OCI-M2 (cell line): ENCODE results near the gene FAM107B.
"Not testable (repeated sequence)": the region's sequence is repeated elsewhere in the genome, so short reads cannot be mapped to it uniquely, and the experiment has no call there.

Source experiments
- DNase-seq: peaks from one replicate; lab custom pipeline; 2025; ENCODE audit not compliant: unreplicated experiment; lab: John Stamatoyannopoulos, UW

Gene FAM107B

GRCh38 chr10:14667280-14667679, 107.4 kb downstream of the FAM107B start:
- DNase-seq: no peak

GRCh38 chr10:14665865-14666857, 108.5 kb downstream of the FAM107B start:
- no peak for DNase-seq

- DNase-seq: no peak
These were observed 109.4 kb downstream of the FAM107B start for GRCh38 chr10:14665304-14665703.

GRCh38 chr10:14664345-14664744, 110.4 kb downstream of the FAM107B start:
- no peak for DNase-seq

DNA sequence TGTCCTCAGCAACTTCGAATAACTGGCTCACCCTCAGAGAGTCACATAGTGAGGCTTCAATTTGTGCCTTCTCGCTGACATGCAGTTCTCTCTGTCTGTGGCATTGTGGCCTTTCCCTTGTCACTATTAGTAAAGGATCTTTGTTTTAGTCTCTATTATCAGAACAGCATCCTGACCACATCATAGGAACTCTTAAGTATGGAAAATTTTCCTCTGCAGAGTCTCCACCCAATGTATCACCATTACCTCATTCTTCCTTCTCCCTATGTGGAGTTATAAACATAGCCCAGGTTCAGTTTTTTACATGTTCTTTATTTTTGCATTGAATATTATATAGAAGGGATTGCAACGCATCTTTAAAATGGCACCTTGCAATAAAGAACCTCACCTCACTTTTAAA, 112.9 kb downstream of the FAM107B start:
- no peak for DNase-seq

- DNase-seq: no peak
These were observed 113.9 kb downstream of the FAM107B start for GRCh38 chr10:14660831-14661230.

DNA sequence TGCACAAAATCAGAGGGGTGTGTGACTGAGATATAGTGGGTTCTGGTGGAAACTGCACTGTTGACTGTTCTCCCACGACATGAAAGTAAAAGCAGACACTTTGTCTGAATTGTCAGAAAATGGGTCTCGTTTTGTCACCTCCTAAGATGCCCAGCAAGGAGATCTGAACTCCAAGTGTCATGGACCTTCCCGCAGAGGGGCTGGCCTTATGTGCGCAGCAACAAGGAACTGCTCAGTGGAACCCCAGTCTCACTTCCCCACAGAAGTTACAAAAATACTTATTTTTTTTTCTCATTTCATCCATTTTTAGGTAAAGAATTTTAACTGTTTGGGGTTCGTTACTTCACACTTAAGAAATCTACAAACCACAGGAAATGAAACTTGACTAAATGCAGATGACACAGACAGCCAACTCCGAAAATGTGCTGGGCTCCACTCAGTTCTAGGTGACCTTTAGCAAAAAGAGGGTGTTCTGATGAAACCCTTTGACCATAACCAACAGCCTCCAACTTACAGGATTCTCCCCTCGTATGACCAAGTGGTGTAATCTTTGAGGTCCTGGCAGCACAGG, 115.0 kb downstream of the FAM107B start:
- no peak for DNase-seq

DNA sequence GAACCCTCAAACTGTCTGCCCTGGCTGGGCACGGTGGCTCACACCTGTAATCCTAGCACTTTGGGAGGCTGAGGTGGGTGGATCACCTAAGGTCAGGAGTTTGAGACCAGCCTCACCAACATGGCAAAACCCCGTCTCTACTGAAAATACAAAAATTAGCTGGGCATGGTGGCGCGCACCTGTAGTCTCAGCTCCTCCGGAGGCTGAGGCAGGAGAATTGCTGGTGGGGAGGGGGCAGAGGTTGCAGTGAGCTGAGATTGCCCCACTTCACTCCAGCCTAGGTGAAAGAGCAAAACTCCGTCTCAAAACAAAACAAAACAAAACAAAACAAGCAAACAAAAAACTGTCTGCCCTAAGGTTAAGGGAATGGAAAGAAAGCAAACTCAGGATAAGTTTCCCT, 115.6 kb downstream of the FAM107B start:
- not testable (repeated sequence) for DNase-seq

DNA sequence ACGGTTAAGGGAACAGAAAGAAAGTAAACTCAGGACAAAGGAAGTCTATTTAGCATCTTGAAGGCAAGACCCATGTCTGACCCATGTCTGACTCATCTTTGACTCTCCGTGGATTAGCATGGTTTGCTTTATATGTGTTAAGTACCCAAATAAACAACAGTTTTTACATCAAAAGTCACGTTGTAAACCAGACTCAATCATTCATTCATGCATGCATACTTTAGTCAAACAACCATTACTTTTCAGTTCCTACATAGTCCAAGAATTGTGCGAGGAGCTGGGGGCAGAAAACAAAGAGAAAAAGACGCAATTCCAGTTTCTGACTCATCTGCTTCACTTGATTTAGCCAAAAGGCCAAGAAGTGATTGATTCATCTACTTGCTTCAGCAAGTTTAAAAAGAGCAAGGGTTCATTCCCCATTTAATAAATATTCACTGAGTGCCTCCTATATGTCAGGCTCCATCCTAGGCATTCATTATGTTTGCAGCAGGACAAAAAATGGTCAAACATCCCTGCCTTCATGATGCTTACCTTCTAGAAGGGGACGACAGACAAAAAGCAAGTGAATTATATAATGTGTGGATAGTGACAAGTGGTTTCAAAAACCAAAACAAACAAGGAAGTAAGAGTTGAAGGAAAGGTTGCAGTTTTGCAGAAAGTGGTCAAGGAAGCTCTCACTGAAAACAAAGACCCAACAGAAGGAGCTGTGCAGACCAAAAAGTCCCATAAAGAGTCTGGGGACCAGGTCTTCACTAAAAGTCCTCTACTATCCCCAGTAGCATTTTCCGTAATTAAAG, 116.2 kb downstream of the FAM107B start:
- no peak for DNase-seq

- no peak for DNase-seq
These were observed 118.5 kb downstream of the FAM107B start for GRCh38 chr10:14656052-14656730.

DNA sequence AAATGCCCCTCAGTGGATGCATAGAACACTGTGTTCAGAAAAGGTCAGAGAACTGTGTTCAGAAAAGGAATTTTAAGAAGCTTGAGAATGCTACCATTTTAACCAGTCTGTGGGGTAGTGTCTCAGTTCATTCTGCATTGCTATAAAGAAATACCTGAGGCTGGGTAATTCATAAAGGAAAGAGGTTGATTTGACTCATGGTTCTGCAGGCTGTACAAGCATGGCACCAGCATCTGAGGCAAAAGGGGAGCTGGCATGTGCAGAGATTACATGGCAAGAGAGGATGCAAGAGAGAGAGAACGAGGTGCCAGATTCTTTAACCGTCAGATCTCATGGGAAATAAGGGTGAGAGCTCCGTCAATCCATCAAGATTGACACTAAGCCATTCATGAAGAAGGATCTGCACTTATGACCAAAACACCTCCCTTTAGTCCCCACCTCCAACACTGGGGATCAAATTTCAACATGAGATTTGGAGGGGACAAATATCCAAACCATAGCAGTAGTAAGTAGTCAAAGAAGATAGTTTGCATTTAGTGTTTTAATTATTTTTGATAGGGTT, 119.8 kb downstream of the FAM107B start:
- no peak for DNase-seq

GRCh38 chr10:14653271-14654161, 121.2 kb downstream of the FAM107B start:
- no peak for DNase-seq

- no peak for DNase-seq
These were observed 121.9 kb downstream of the FAM107B start for GRCh38 chr10:14652816-14653215.

- DNase-seq: no peak
These were observed 122.6 kb downstream of the FAM107B start for GRCh38 chr10:14652067-14652466.

- no peak for DNase-seq
These were observed 125.0 kb downstream of the FAM107B start for GRCh38 chr10:14649739-14650138.

GRCh38 chr10:14648946-14649345, 125.8 kb downstream of the FAM107B start:
- DNase-seq: no peak

- no peak for DNase-seq
These were observed 126.5 kb downstream of the FAM107B start for GRCh38 chr10:14648005-14648765.

DNA sequence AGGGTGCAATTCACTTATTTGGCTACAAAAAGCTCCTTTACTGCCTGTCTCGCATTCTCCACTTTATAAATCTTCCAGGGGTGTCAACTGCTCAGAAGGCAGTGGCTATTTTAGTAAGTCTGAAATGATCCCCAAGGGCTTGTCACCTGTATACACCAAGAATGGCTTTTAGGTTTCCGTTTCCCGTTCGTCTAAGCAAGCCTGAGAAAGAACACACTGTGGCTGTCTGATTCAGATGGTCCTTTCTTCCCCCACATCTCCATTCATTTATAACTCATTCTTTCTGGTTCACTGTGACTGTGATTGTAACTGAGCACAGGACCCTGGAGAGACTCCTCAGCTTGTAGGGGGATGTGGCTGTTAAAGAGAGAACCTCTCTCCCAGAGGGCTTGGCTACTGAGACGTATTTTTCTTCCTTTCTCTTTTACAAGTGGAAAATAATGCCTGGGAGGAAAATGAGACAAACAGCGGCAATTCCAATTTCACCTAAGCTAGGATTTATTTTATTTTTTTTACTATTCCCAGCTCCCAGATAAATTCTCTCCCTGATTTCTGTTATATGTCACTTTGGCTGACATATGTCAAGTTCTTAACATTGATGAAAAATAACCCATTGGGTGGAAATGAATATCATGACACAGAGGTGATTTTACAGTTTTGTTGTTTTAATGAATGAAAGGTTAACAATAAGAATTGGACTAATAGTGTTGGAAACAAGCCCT, 129.3 kb downstream of the FAM107B start:
- no peak for DNase-seq
